Amygdala (tissue), 56 donors: ENCODE measurements around the gene C9orf153.
A peak's percentile ranks its signal among the peaks of the same experiment; 100 is the strongest.
"Not testable (repeated sequence)": the region's sequence is repeated elsewhere in the genome, so short reads cannot be mapped to it uniquely, and the experiment has no call there.

ENCODE experiments used
- DNase-seq, 56 donors: peaks; one replicate each; lab custom pipeline; 2025; lab: John Stamatoyannopoulos, UW

The C9orf153 gene

GRCh38 chr9:86201474-86202337 lies 57.8 kb downstream of the C9orf153 start:
- no peak for DNase-seq

DNA sequence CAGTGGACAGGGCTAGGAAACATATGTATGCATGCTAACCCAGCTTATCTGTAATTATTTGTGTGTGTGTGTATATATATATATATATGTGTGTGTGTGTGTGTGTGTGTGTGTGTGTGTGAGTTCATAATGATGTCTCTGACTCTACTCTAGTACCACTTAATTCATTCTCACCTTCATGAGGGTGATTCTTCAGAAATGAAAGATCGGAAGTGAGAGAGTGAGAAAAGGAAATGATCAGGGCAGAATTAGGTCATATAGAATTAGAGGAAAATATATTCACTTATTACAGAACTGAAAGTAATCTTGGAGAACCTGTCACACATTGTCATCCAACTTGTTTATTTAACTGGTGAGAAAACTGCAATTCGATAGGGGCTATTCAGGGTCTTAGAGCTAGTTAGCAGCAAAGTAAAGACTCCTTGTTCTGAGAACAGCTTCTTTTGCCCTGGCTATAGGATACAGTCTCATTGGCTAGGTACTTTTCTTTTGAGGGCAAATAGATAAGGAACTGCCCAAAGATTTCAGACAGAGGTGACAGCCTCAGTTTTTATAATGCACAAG lies 58.8 kb downstream of the C9orf153 start:
- no peak for DNase-seq

- no peak for DNase-seq
These were observed 66.4 kb downstream of the C9orf153 start for GRCh38 chr9:86193088-86193487.

- DNase-seq = not testable (repeated sequence)
These were observed 68.8 kb downstream of the C9orf153 start for GRCh38 chr9:86190700-86191099.

GRCh38 chr9:86187121-86187520 lies 72.3 kb downstream of the C9orf153 start:
- DNase-seq = no peak

DNA sequence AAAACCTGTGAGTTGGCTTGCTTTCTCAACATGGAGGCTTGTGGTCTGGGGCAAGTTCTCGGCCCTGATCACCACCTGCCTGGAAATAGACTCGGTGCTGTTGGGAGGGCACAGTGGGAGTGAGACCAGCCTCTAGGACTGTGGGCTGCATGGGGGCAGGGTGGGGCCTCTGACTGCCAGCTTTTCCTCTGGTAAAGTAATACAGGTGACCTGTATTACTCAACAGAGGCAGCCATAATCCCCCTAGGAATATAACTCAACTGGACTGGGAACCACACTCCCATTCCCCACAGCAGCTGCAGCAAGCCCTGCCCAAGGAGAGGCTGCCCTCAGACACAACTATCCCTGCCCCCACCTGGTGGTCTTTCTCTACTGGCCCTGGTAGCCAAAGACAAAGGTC lies 72.8 kb downstream of the C9orf153 start:
- no peak for DNase-seq

- DNase-seq = peak in 15 of 56 donors; percentile 2 to 33 (median 8)
These were observed 73.6 kb downstream of the C9orf153 start for GRCh38 chr9:86185872-86186271.

GRCh38 chr9:86184138-86184524 lies 75.3 kb downstream of the C9orf153 start:
- DNase-seq = no peak

DNA sequence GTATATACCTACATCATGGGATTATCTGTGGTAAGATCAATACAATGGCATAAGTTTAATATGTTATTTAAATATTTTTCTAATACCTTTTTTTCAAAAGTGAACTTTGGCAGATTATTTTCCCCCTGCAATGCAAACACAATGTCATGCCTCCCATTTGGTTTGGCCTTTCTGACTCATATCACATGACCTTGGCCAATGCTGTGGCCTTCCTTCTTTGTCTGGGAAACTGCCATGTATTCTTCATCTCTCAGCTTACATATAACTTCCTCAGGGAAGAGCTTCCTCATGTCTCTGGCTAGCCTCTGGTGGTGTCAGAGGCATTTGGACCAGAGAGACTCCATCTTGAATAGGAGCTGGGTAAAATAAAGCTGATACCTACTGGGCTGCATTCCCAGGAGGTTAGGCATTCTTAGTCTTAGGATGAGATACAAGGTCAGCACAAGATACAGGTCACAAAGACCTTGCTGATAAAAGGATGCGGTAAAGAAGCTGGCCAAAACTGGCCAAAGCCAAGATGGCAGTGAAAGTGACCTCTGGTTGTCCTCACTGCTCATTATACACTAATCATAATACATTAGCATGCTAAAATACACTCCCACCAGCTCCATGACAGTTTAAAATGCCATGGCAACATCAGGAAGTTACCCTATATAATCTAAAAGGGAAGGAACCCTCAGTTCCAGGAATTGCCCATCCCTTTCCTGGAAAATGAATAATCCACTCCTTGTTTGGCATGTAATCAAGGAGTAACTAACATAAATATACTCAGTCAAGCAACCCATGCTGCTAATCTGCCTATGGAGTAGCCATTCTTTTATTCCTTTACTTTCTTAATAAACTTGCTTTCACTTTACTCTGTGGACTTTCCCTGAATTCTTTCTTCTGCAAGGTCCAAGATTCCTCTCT lies 76.0 kb downstream of the C9orf153 start:
- no peak for DNase-seq

- no peak for DNase-seq
These were observed 77.8 kb downstream of the C9orf153 start for GRCh38 chr9:86181379-86182315.

DNA sequence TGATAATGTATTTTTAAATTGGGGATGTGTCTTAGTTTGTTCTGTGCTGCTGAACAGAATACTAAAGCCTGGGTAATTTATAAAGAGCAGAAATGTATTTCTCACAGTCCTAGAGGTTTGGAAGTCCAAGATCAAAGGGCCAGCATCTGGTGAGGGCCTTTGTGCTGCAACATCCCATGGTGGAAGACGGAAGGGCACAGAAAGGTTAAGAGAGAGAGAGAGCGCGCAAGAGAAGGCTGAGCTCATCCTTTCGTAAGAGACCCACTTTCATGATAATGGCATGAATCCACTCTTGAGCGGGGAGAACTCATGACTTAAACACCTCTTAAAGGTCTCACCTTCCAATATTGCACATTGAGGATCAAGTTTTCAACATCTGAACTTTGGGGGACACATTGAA lies 81.0 kb downstream of the C9orf153 start:
- DNase-seq = no peak

- DNase-seq = no peak
These were observed 81.5 kb downstream of the C9orf153 start for GRCh38 chr9:86177995-86178394.

DNA sequence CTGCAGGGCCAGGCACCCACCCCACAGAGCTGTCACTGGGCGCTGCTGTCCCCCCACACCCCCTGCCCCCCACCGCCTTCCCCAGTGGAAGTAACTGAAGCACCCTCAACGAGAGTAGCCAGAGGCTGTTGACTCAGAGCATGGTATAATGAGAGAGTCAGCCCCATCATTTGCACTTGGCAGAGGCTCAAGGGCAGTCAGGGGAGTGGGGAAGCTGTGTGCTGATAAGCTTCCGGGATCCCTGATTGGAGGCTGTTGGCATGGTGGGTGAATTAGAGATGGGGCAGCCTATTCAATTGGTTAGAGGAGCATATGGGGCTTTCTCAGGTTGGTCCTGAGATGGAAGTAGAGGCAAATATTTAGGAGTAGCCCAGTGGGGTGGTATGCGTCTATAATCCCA lies 83.0 kb downstream of the C9orf153 start:
- DNase-seq = peak in 1 of 56 donors; percentile 2

DNA sequence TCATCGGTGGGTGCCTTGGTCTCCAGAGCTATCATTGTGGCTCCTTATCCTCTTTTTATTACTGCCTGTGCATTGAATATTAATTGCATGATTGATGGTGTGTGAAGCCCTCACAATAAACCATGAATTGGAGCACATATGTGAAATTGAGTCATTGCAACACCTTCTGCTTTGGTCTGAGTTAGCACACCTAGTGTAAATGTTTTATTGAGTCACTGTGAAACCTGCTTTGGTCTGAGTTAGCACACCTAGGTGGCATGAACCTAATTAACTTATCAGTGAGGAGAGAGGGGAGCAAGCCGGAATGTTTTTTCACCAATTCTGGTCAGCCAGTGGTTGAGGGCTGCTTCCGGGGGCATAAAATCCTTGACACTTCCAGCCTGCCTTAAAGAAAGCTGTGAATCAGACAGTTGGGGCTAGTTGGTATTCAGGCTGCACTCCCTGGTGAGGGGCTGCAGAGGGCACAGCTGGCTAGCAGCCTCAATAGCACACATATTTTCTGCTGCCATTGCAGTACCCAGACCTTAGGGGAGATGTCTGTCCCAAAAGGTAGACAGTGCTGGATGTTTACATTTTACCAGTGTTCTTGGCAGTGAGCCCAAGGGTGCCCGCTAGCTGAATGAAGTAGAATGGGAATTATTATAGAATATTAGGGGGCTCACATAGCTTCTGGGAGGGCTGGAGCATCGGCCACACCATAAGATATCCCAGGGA lies 83.6 kb downstream of the C9orf153 start:
- no peak for DNase-seq

GRCh38 chr9:86175223-86175622 lies 84.2 kb downstream of the C9orf153 start:
- no peak for DNase-seq
